Fibroblast of pulmonary artery (primary cell): Measurements from ENCODE around the gene UPK1A.

ENCODE experiments used
- DNase-seq: peaks from one replicate; pipeline ENCODE4 v3.0.0-alpha.2; 2010; ENCODE audit warnings: low read depth
- H3K4me3 ChIP-seq: replicated peaks from 2 replicates; pipeline ENCODE4 v1.5.1; 2011; ENCODE audit warnings: low read depth, mild to moderate bottlenecking, control low read depth, low read length, moderate library complexity
- TF ChIP-seq, protein P1 (sequence below): IDR thresholded peaks from 2 replicates; pipeline ENCODE4 v1.5.1; 2011; ENCODE audit warnings: mild to moderate bottlenecking, control low read depth, low read length, inconsistent platforms; ENCODE audit errors: missing control alignments

Gene UPK1A

GRCh38 chr19:35666251-35666913 lies at the start of gene UPK1A:
UPK1A (plus strand) TSS chr19:35666517; CDS start chr19:35666813, 296 bp downstream.
- no peak within 1 kb of the TSS for H3K4me3 ChIP-seq
- TF ChIP-seq, protein P1, sequence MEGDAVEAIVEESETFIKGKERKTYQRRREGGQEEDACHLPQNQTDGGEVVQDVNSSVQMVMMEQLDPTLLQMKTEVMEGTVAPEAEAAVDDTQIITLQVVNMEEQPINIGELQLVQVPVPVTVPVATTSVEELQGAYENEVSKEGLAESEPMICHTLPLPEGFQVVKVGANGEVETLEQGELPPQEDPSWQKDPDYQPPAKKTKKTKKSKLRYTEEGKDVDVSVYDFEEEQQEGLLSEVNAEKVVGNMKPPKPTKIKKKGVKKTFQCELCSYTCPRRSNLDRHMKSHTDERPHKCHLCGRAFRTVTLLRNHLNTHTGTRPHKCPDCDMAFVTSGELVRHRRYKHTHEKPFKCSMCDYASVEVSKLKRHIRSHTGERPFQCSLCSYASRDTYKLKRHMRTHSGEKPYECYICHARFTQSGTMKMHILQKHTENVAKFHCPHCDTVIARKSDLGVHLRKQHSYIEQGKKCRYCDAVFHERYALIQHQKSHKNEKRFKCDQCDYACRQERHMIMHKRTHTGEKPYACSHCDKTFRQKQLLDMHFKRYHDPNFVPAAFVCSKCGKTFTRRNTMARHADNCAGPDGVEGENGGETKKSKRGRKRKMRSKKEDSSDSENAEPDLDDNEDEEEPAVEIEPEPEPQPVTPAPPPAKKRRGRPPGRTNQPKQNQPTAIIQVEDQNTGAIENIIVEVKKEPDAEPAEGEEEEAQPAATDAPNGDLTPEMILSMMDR = no peak
- DNase-seq = no peak

DNA sequence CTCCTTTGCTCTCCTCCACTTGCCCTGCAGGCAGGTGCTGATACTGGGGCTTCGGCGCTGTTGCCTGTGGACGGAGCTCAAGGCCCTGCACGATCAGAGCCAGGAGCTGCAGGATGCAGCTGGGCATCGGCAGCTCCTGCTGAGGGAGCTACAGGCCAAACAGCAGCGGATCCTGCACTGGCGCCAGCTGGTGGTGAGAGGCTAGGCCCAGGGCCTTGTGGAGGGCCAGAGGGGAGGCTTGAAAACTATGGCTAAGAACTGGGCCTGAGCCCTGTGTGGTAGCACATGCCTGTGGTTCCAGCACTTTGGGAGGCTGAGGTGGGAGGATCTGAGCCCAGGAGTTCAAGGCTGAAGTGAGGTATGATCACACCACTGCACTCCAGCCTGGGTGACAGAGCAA lies 47.5 kb upstream of the UPK1A start:
- TF ChIP-seq, protein P1 = no peak
- H3K4me3 ChIP-seq = no peak overlapping the region

GRCh38 chr19:35619290-35619923 lies 46.9 kb upstream of the UPK1A start:
- no peak for DNase-seq
- TF ChIP-seq, protein P1 = no peak
- H3K4me3 ChIP-seq = no peak overlapping the region

More for the DNA sequence above, 47.5 kb upstream of the UPK1A start:
- DNase-seq = no peak

DNA sequence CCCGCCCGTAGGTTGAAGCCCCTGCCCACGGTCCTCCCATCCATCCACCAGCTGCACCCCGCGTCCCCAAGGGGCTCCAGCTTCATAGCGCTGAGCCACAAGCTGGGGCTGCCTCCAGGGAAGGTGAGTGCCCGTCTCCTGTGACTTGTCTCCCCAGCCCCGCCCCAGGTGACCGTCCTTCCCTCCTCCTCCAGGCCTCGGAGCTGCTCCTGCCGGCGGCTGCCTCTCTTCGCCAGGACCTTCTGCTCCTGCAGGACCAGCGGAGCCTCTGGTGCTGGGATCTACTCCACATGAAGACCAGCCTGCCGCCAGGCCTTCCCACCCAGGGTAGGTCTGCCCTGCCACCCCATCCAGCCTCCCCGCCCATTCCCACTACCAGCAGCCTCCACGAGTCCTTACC lies 46.3 kb upstream of the UPK1A start:
- TF ChIP-seq, protein P1 = no peak
- no peak overlapping the region for H3K4me3 ChIP-seq
- no peak for DNase-seq

GRCh38 chr19:35621708-35622107 lies 44.6 kb upstream of the UPK1A start:
- DNase-seq = no peak
- no peak overlapping the region for H3K4me3 ChIP-seq

GRCh38 chr19:35622750-35623149 lies 43.6 kb upstream of the UPK1A start:
- no peak overlapping the region for H3K4me3 ChIP-seq
- TF ChIP-seq, protein P1 = no peak
- no peak for DNase-seq

More at GRCh38 chr19:35621708-35622107, 44.6 kb upstream of the UPK1A start:
- TF ChIP-seq, protein P1 = no peak
